Activated CD8-positive, alpha-beta memory T cell treated with anti-CD3 and anti-CD28 coated beads, Interleukin-2, amount 50 U/mL, for 48 hours (primary cell): ENCODE data around the gene PRICKLE4.
A peak's percentile ranks its signal among the peaks of the same experiment; 100 is the strongest.

Experiments
- DNase-seq: peaks from one replicate; pipeline ENCODE4 v3.0.0-alpha.2; 2020

Gene PRICKLE4

DNA sequence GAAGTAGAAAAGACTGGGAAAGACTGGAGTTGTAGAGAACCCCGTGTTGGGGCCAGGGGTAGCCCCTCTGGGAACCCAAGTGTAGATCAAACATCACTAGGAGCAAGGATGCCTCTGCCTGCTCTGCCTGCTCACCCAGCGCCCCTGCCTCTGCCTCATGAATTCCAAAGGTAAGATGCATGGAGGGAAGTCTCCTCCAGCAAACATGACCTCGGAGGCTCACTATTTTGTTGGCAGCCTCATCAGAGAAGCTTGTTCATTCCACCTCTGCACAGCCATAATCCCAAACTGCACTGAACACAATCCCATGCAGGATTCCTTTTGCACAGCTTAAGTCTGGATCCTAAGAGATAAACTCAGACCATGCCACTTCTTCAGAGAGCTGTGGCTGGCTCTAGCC, 5.7 kb upstream of the PRICKLE4 start:
- no peak for DNase-seq

DNA sequence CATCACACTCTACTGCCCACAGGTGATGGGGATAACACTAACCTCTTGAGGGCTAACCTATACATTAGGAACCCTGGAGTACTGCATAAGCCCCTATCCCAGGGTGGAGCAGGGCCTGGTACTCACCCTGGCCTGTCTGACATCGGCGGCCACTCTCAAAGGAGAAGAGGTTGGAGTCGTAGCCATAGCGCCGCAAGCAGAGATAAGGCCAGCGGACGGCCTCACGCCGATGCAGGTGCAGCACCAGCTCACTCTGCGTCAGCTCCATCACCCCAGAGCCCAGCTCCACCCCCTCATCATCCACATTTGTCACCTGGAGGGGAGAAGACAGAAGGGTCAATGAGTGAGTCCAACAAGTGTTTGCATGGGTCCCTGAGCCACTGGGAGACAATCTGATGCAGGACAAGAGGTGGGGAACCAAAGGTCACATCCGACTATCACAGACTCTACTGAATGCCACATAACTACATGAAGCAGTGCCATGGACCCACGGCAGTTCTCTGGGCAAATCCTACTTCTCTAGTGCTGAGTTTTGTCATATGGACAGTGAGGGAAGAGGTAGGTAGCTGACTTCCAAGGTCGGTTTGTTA, 5.2 kb upstream of the PRICKLE4 start:
- DNase-seq: no peak

- no peak for DNase-seq
Observed at GRCh38 chr6:41777551-41778285, 2.9 kb upstream of the PRICKLE4 start.

DNA sequence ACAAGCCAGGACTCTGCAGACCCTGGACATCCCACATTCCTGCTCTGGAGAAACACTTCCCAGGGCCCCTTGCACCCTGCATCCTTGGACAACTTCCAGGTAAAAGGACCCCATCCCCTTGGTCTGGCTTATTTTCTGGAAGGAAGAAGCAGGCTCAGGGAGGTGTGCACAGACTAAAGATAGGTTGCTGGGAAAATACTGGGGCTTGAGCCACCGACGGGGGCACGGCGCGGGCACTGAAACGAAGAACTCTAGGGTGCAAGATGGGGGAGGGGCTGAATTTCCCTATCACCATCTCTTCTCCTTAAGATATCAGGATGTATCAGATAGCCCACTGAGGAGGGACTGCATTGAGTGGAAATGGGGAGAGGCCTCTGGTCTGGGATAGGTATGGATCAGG, 1.7 kb upstream of the PRICKLE4 start:
- DNase-seq: no peak

DNA sequence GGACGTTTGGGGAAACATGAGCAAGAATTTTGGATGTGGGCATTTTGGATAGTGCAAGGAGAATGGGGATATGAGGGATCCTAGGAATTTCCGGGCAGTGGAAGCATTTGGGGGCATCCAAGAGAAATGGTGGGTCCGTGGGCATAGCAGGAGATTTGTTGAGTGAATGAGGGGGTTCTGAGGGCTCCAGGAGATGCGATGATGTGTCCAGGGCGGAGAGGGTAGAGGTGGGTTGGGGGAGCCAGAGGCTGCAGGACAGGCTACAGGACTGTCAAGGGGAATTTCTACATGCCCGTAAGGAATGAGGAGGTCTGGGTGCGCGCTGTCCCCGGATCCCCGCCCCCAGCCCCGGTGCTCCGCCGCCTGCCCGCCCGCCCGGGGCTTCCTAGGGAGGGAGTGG, 1.2 kb upstream of the PRICKLE4 start:
- DNase-seq: no peak

DNA sequence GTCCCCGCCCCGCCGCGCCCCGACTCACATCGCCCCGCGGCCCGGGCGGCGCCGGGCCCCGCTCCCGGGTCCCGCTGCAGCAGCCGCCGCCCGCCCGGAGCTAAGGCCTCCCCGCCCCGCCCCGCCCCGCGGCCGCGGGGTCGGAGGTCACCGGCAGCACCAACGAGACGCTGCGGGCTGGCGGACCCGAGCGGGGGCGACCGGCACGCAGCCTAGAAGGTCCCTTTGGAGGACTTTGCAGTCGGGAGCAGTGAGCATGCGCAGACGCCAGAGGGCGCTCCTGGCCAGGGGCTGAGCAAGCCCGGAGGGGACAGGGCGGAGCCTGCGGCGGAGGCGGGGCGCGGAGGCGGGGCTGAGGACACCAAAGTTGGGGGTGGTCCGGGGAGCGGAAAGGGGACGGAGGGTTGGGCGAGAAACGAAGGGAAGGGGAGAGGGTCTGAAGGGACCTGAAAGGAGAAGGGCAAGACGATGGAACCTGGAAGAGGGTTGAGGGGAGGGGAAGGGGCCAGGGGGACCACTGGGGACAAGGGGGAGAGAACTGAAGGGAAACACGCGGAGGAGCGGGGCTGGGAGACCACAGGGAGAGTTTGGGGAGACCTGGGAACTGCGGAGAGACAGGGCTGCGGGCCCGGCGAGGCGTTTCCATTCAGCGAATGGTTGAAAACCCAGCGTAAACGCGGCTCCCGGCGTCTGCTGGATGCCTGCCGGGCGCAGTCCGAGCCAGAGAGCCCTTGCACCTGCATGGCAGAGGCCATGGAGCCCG, 613 bp upstream of the PRICKLE4 start, which contains the start of gene FRS3:
Gene FRS3 (minus strand): TSS at position 113 of the 763 bp plus-strand sequence. CDS start 2,913 bp downstream, outside the sequence.
- DNase-seq: peak; percentile 100

DNA sequence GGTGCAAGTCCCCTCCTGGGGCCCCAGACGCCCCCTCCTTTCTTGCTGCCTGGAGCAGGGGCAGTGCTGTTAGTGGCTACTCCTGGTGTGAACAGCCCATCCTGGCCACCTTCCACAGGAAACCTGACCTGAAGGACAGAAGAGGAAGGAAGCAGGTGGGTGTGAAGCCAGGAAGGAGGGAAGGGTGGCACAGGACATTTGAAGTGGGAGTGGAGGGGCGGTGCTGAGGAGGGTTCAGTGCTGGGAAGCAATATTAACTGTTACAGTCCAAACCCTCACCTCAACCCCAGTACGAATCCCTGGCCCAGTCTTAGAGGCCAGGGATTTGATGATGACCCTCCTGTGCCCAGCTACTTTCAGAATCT, 766 bp downstream of the PRICKLE4 start:
- DNase-seq: no peak

GRCh38 chr6:41783106-41783780, 2.7 kb downstream of the PRICKLE4 start:
- DNase-seq: no peak

GRCh38 chr6:41784581-41785171, 4.1 kb downstream of the PRICKLE4 start:
- no peak for DNase-seq

DNA sequence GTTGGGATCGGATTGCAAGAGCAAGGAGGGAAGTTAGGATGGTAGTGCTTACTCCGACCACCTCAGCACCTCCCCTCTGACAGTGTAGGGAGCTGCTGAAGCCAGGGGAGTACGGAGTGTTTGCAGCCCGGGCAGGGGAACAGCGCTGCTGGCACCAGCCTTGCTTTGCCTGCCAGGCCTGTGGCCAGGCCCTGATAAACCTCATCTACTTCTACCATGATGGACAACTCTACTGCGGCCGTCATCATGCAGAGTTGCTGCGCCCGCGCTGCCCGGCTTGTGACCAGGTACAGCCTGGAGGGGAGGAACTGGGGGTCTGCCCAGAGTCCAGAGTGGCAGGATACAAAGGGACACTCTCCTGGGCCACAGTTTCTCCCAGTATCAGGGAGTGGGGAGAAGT, 4.7 kb downstream of the PRICKLE4 start:
- no peak for DNase-seq

- DNase-seq: no peak
Observed at GRCh38 chr6:41785689-41786450, 5.3 kb downstream of the PRICKLE4 start.

DNA sequence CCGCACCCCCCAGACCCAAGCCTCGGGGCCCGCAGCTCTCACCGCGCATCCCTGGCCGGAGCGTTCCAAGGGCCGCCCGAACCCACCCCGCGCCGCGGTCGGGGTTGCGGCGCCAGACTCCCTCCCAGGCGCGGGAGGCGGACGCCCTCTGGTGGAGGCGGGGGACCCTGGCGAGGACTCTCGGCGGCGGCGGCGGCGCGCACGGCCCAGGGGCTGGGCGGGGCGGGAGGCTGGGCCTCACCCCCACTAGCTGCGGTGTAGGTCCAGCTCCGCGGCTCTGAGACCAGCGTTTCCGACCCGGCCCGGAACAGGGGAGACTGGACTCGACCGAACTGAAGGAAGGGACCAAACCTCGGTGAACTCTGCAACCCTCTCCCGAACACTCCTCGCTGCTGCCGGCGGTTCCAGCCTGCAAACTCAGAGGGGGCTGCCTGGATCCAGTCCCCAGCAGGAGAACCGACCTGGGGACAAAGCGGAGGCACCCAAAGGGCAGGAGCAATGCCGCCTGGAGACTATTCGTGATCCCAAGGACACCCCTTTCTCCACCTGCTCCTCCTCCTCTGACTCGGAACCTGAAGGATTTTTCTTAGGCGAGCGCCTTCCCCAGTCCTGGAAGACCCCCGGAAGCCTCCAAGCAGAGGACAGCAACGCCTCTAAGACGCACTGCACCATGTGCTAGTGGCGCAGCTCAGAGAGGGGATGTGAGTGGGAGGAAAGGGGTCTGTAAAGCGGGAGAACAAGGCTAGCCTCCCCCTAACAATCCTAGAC, 6.1 kb downstream of the PRICKLE4 start:
- DNase-seq: peak; percentile 95

DNA sequence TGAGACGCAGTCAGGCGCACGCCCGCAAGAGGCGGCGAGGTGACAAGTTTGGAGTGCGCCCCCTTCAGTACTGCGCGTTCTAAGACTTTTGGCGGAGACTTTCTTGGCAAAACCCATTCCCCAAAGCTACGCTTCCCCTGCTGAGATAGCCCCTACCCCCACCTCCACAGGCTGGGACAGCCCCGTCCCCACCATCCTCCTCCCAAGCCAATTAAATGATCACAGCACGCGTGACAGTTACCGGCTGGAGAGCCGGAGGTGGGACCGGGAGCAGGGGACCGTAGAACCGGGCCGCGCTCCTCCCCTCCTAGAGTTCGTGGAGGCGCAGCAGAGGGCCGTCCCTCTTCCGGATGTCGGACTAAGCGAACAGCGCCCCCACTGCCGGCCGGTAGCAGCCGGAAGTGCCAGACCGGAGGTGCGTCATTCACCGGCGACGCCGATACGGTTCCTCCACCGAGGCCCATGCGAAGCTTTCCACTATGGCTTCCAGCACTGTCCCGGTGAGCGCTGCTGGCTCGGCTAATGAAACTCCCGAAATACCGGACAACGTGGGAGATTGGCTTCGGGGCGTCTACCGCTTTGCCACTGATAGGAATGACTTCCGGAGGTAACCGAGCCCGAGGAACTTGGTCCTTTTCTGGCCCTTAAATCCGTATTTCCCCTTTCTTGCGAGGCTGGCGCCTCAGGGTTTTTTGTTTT, 6.8 kb downstream of the PRICKLE4 start, which contains the start of gene TOMM6:
Gene TOMM6 (plus strand): TSS at position 476 of the 699 bp plus-strand sequence. CDS start 4 bp downstream, at position 480.
- peak; percentile 98 for DNase-seq

GRCh38 chr6:41789390-41789724, 8.8 kb downstream of the PRICKLE4 start:
- peak; percentile 12 for DNase-seq

- no peak for DNase-seq
Observed at GRCh38 chr6:41790045-41790444, 9.5 kb downstream of the PRICKLE4 start.

DNA sequence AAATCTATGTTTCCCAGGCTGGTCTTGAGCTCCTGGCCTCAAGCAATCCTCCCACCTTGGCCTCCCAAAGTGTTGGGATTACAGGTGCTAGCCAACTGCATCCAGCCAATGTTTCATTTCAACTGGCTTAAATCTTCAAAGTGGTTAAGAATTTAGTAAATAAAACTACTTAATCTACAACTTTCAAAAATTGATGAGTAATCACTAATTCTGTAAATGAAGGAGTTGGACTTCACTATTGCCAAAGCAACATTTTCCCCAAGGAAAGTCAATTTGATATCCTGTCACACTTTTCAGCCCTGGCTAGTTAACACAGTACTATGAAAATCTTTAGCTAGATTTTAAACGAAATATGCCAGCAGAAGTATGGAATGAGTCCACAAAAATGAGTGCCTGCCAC, 10.7 kb downstream of the PRICKLE4 start:
- DNase-seq: no peak

- DNase-seq: no peak
Observed at GRCh38 chr6:41791984-41792383, 11.4 kb downstream of the PRICKLE4 start.

DNA sequence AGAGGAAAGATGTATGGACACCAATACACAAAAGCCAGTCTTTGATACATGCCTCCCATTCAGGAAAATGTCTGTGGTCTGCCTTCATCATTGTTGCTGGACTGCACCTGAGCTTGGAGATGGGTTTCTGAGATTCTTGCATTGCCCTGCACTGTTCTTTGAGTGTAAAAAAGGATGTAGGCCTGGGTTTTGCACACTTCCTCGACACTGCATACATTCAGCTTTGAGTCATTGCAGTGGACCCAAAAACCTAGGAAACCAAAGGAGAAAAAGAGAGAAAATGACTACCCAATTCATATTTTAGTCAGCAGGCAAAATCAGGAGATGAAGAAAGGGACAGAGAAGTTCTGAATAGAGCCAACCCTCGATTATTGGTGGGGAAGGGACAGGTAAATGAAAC, 15.9 kb downstream of the PRICKLE4 start:
- DNase-seq: no peak

DNA sequence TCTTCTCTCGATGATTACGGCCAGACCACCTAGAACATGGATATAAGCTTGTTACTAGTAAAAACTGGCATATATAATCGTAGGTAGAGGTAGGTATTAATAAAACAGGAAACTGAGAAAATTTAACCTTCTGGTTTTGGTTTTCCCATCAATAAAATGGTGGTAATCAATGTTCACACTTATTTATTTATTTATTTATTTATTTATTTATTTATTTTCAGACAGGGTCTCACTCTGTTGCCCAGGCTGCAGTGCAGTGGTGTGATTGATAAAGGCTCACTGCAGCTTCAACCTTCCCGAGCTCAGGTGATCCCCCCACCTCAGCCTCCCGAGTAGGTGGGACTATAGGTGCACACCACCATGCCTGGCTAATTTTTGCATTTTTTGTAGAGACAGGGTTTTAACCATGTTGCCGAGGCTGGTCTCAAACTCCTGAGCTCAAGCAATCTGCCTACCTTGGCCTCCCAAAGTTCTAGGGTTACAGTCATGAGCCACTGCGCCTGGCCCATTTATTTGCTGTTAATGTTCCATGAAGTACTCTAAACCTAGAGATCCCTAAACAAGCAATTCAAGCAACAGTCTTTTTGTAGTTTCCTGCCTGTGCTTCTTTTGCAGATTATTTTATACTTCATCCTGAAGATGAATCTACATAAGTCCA, 18.4 kb downstream of the PRICKLE4 start:
- DNase-seq: no peak

DNA sequence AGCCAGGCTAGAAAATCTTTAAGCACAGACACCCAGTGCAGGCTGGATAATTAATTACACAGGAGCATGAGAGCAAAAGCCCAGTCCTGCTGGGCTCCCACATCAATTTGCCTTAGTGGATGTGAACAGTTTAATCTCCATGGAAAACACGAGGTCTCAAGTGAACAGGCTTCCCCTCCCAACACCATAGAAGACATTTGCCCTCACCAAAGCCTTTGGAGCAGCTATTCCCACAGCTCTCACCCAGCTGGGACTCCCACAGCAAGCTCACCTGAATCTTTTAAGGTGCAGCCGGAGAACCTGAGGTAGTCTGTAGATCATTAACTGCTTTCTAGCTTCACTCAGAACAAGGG, 19.0 kb downstream of the PRICKLE4 start:
- DNase-seq: no peak
